OCI-LY7 (cell line): ENCODE results near the gene BECN2. TPM values are rescaled to one million over a fixed set of nuclear protein-coding genes. Genes with fewer than 3 reads are reported as not detected.

Source experiments
- BruUV-seq: library from RNA; stranded (reverse); fragments of 400-500 nt; replicated peaks from 2 replicates; lab custom pipeline; 2021; lab: Mats Ljungman, UMichigan
- CTCF ChIA-PET: fragments of 300-600 bp; sonication (Branson Sonifier 250); formaldehyde crosslinking; loops from one replicate; lab custom pipeline; 2022; ENCODE audit warnings: antibody characterized with exemption; ENCODE audit not compliant: unreplicated experiment; lab: Charles Lee
- POLR2A ChIA-PET: fragments of 300-600 bp; sonication (Branson Sonifier 250); formaldehyde crosslinking; loops from one replicate; lab custom pipeline; 2022; ENCODE audit warnings: antibody characterized with exemption; lab: Charles Lee
- DNase-seq: peaks from one replicate; pipeline ENCODE4 v3.0.0-alpha.2; 2015; ENCODE audit warnings: low spot score
- H2AFZ ChIP-seq: fragments of 200-600 bp; sonication (generic), shearing (Covaris generic); 2 replicates; pipeline ENCODE4 v1.6.1; 2014; ENCODE audit warnings: mild to moderate bottlenecking, antibody characterized with exemption, low read length, moderate library complexity
- H3K27ac ChIP-seq: fragments of 200-600 bp; sonication (generic); 2 replicates; pipeline ENCODE4 v1.5.1; 2014; ENCODE audit warnings: mixed run types, low read depth, mild to moderate bottlenecking, moderate library complexity, low read length, inconsistent platforms; ENCODE audit not compliant: poor library complexity, severe bottlenecking
- H3K36me3 ChIP-seq: fragments of 200-600 bp; sonication (generic); 2 replicates; pipeline ENCODE4 v1.6.1; 2014; ENCODE audit warnings: mild to moderate bottlenecking, antibody characterized with exemption, low read length, moderate library complexity, mixed read lengths; ENCODE audit not compliant: insufficient read depth
- H3K4me1 ChIP-seq: fragments of 200-600 bp; sonication (generic); 2 replicates; pipeline ENCODE4 v1.5.1; 2014; ENCODE audit warnings: mild to moderate bottlenecking, low read length; ENCODE audit not compliant: insufficient read depth, poor library complexity, severe bottlenecking
- H3K4me2 ChIP-seq: fragments of 200-600 bp; sonication (generic); 2 replicates; pipeline ENCODE4 v1.6.1; 2014; ENCODE audit warnings: mild to moderate bottlenecking, low read length
- H3K4me3 ChIP-seq: fragments of 200-600 bp; sonication (generic); 2 replicates; pipeline ENCODE4 v1.5.1; 2014; ENCODE audit warnings: mild to moderate bottlenecking, low read depth, low read length; ENCODE audit not compliant: poor library complexity, severe bottlenecking
- H3K79me2 ChIP-seq: fragments of 200-600 bp; sonication (generic); 2 replicates; pipeline ENCODE4 v1.6.1; 2016; ENCODE audit warnings: low read depth, mild to moderate bottlenecking, low read length, moderate library complexity, mixed read lengths; ENCODE audit not compliant: insufficient read depth
- H3K9me2 ChIP-seq: fragments of 200-600 bp; sonication (generic); 2 replicates; pipeline ENCODE4 v1.6.1; 2016; ENCODE audit warnings: mild to moderate bottlenecking, low read length, mixed read lengths; ENCODE audit not compliant: insufficient read depth
- H3K9me3 ChIP-seq: fragments of 200-600 bp; sonication (generic); 2 replicates; pipeline ENCODE4 v1.6.1; 2014; ENCODE audit warnings: mild to moderate bottlenecking, mixed run types, low read length, mixed read lengths
- H4K20me1 ChIP-seq: fragments of 200-600 bp; sonication (generic); 2 replicates; pipeline ENCODE4 v1.6.1; 2014; ENCODE audit warnings: mild to moderate bottlenecking, antibody characterized with exemption, low read length, moderate library complexity, mixed read lengths; ENCODE audit not compliant: insufficient read depth
- CTCF ChIP-seq: fragments of 200-600 bp; sonication (generic); conservative IDR thresholded peaks from 2 replicates; pipeline ENCODE4 v1.5.1; 2014; ENCODE audit warnings: mild to moderate bottlenecking, antibody characterized with exemption, low read length, moderate library complexity, mixed read lengths
- EZH2phosphoT487 ChIP-seq: fragments of 200-600 bp; sonication (generic); IDR thresholded peaks from 2 replicates; pipeline ENCODE4 v1.6.1; 2018; ENCODE audit warnings: low read depth, borderline replicate concordance, mild to moderate bottlenecking, mixed run types, antibody characterized with exemption, low read length, moderate library complexity, mixed read lengths
- intact Hi-C: fragments of 100-400 bp; cut with micrococcal nuclease; formaldehyde crosslinking; loops from one replicate; pipeline ENCODE4 v1.10.0; 2022; ENCODE audit not compliant: unreplicated experiment
- total RNA-seq, 2 experiments: library from RNA; depleted of rRNA in 1 of 2; stranded (reverse); fragments of >200 nt in 1 of 2; shearing (Covaris generic) in 1 of 2; gene quantifications; 2 replicates each; pipeline ENCODE4 v1.2.3, GENCODE V29; 2014 to 2022

Gene BECN2
- total RNA-seq, 2 experiments from 2014 or later, result not detected

GRCh38 chr1:241997401-241997998 is 39.9 kb downstream of the BECN2 start:
- Histone ChIP-seq H3K4me2 (no peak overlapping the region), H4K20me1 (no peaks in the 10 kb centered on the region), H3K27ac (no peak overlapping the region), H3K9me2 (no peaks in the 10 kb centered on the region), H3K4me3 (no peak overlapping the region), H3K9me3 (no peaks in the 10 kb centered on the region), H3K79me2 (no peaks in the 10 kb centered on the region), H3K36me3 (no peaks in the 10 kb centered on the region), H3K4me1 (no peaks in the 10 kb centered on the region), H2AFZ (no peak overlapping the region)
- BruUV-seq, result no TSS peak
- ChIA-PET CTCF (no interaction called here), POLR2A (interaction anchor here (0.7 kb wide), 3 partner anchors 364 to 1460 kb away, joined by 3 to 5 read pairs (median 4); no protein-coding TSS in a partner anchor)
- DNase-seq, result no peak
- intact Hi-C loops, result no loop called here
- TF ChIP-seq EZH2phosphoT487, result no peak
- no peak for TF ChIP-seq CTCF

DNA sequence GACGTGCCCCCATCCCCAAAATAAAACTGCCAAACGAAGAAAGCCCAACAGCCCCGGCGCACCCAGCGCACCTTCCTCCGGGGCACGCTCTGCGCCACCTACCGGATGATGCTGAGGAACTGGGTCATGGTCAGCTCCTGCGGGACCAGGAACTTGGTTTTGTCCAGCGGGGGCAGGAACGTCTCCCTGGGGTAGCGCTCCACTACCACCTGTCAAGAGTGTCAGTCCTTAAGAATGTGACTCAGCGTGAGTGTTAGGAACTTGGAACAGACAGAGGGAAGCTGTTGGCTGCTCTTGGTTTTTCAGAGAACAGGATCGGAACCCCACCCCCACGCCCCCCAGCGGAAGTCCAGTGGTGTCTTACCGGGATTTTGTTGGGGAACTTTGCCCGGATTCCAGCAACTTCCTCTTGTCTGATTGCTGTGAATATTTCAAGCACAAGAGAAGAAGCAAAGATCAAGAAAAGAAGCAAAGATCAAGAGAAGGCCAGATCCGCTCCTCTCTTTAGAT is 40.9 kb downstream of the BECN2 start:
- Histone ChIP-seq H3K9me2 (no peaks in the 10 kb centered on the region), H3K79me2 (no peaks in the 10 kb centered on the region), H3K4me1 (no peaks in the 10 kb centered on the region), H2AFZ (no peak overlapping the region), H4K20me1 (no peaks in the 10 kb centered on the region), H3K9me3 (no peaks in the 10 kb centered on the region), H3K4me3 (no peak overlapping the region), H3K27ac (no peak overlapping the region), H3K4me2 (no peak overlapping the region), H3K36me3 (no peaks in the 10 kb centered on the region)
- ChIA-PET POLR2A (interaction anchor here (0.7 kb wide), 2 partner anchors 8 to 1461 kb away, joined by 4 to 5 read pairs; no protein-coding TSS in a partner anchor), CTCF (no interaction called here)
- BruUV-seq, result no TSS peak
- TF ChIP-seq EZH2phosphoT487 (no peak), CTCF (0 out of 2 replicates have a peak, but pooled peaks have one; percentile 39)
- no peak for DNase-seq
- intact Hi-C loops, result no loop called here

DNA sequence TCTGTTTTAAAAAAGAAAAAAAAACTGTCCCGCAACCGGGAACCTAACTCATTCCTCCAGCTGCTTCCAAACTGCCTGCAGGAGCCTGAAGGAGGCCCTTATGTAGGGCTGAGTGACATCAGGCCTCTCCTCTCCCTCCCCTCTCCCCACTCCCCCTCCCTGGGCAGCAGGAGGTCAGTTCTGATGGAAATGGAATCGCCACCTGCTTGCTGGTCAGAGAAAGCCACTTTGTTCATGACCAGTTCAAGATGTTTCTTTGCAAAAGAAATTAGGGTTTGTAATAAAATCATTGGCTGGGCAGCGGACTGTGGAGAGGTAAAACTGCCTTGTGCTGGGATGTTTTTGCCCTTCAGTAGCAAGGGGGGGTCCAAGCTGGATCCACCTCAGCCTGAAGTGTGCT is 41.5 kb downstream of the BECN2 start, which contains the start of gene MAP1LC3C:
TSS of gene MAP1LC3C (minus strand) at position 73 of the 400 bp plus-strand sequence. CDS start 90 bp downstream, outside the sequence.
- H3K27ac ChIP-seq, result no peak within 1 kb of the TSS
- TF ChIP-seq CTCF (no peak), EZH2phosphoT487 (no peak)
- no peak within 1 kb of the TSS for H3K4me2 ChIP-seq
- H3K36me3 ChIP-seq, result no peaks in the 10 kb centered on the region
- no TSS peak for BruUV-seq
- H2AFZ ChIP-seq, result no peak within 1 kb of the TSS
- no peak for DNase-seq
- no peak within 1 kb of the TSS for H3K4me3 ChIP-seq
- no peaks in the 10 kb centered on the region for H3K9me3 ChIP-seq
- no peaks in the 10 kb centered on the region for H3K4me1 ChIP-seq
- intact Hi-C loops, result no loop called here
- ChIA-PET POLR2A (no interaction called here), CTCF (no interaction called here)
- no peaks in the 10 kb centered on the region for H3K9me2 ChIP-seq
- no peaks in the 10 kb centered on the region for H4K20me1 ChIP-seq
- H3K79me2 ChIP-seq, result no peaks in the 10 kb centered on the region
